Hepatocyte (in vitro differentiated cells): ENCODE results near the gene CD82. TPM values are rescaled to one million over a fixed set of nuclear protein-coding genes. Genes with fewer than 3 reads are reported as not detected.

Experiments used
- DNase-seq: peaks from one replicate; pipeline ENCODE4 v3.0.0-alpha.2; 2016; ENCODE audit warnings: low spot score
- H2AFZ ChIP-seq: fragments of 200-600 bp; sonication (generic); 2 replicates; pipeline ENCODE4 v1.6.0; 2016; ENCODE audit warnings: antibody characterized with exemption, mild to moderate bottlenecking
- H3K27ac ChIP-seq: fragments of 200-600 bp; sonication (generic); 2 replicates; pipeline ENCODE4 v1.5.1; 2016; ENCODE audit warnings: mild to moderate bottlenecking
- H3K27me3 ChIP-seq: fragments of 200-600 bp; sonication (generic); 2 replicates; pipeline ENCODE4 v1.6.1; 2016
- H3K36me3 ChIP-seq: fragments of 200-600 bp; sonication (generic); replicated peaks from 2 replicates; pipeline ENCODE4 v1.5.1; 2016; ENCODE audit warnings: low read depth; ENCODE audit not compliant: insufficient read depth
- H3K4me1 ChIP-seq: fragments of 200-600 bp; sonication (generic); 2 replicates; pipeline ENCODE4 v1.5.1; 2016; ENCODE audit warnings: mild to moderate bottlenecking, moderate library complexity; ENCODE audit not compliant: insufficient read depth
- H3K4me2 ChIP-seq: fragments of 200-600 bp; sonication (generic); 2 replicates; pipeline ENCODE4 v1.6.0; 2016
- H3K4me3 ChIP-seq: fragments of 200-600 bp; sonication (generic); 2 replicates; pipeline ENCODE4 v1.5.1; 2016; ENCODE audit warnings: mild to moderate bottlenecking
- H3K79me2 ChIP-seq: fragments of 200-600 bp; sonication (generic); 2 replicates; pipeline ENCODE4 v1.6.0; 2017; ENCODE audit warnings: mild to moderate bottlenecking
- H3K9me2 ChIP-seq: fragments of 200-600 bp; sonication (generic); replicated peaks from 2 replicates; pipeline ENCODE4 v1.6.0; 2017; ENCODE audit warnings: mild to moderate bottlenecking; ENCODE audit not compliant: insufficient read depth
- H3K9me3 ChIP-seq: fragments of 200-600 bp; sonication (generic); 2 replicates; pipeline ENCODE4 v1.5.1; 2016; ENCODE audit warnings: low read depth, mild to moderate bottlenecking
- H4K20me1 ChIP-seq: fragments of 200-600 bp; sonication (generic); 2 replicates; pipeline ENCODE4 v1.6.0; 2016; ENCODE audit warnings: mild to moderate bottlenecking; ENCODE audit not compliant: insufficient read depth, poor library complexity, severe bottlenecking
- EZH2 ChIP-seq: fragments of 200-600 bp; sonication (generic); IDR thresholded peaks from 2 replicates; pipeline ENCODE4 v1.6.1; 2016; ENCODE audit warnings: antibody characterized with exemption, mild to moderate bottlenecking, borderline replicate concordance
- EZH2phosphoT487 ChIP-seq: fragments of 200-600 bp; sonication (generic); IDR thresholded peaks from one replicate; pipeline ENCODE4 v1.6.1; 2018; ENCODE audit warnings: antibody characterized with exemption, mild to moderate bottlenecking, low read depth, moderate library complexity; ENCODE audit not compliant: unreplicated experiment, severe bottlenecking
- WGBS: methylation state at CpG from one replicate; pipeline ENCODE4 v1.1.6; 2016; ENCODE audit warnings: low lambda C conversion rate; ENCODE audit errors: missing lambda C conversion rate; 5-methylcytosine and 5-hydroxymethylcytosine counted together
- polyA plus RNA-seq: library from polyadenylated mRNA; unstranded; fragments of >200 nt; fragmentation: Nextera tagmentation; extraction: Ambion mirVana; gene quantifications from 2 replicates; pipeline ENCODE4 v1.2.1, GENCODE V29; 2016
- total RNA-seq: library from RNA; depleted of rRNA; stranded (reverse); fragments of >200 nt; gene quantifications from 2 replicates; pipeline ENCODE4 v1.2.3, GENCODE V29; 2014
- TF ChIP-seq, protein P1 (sequence below): fragments of 200-600 bp; sonication (generic); IDR thresholded peaks from 2 replicates; pipeline ENCODE4 v1.5.1; 2016; ENCODE audit warnings: antibody characterized with exemption, mild to moderate bottlenecking; ENCODE audit not compliant: poor library complexity

The CD82 gene
- total and polyA plus RNA-seq, 2 experiments from 2014 or later: 38.7 to 157 TPM

- H3K36me3 ChIP-seq: no peaks in the 10 kb centered on the region
- H3K9me2 ChIP-seq: no peaks in the 10 kb centered on the region
- WGBS: 61% methylated on average over 4 of the region's 4 CpGs
- no peaks in the 10 kb centered on the region for H3K27me3 ChIP-seq
- no peaks in the 10 kb centered on the region for H3K79me2 ChIP-seq
- DNase-seq: peak; percentile 2
- H3K27ac ChIP-seq: no peak overlapping the region
- peaks cover 12% of the 10 kb centered on the region for H3K4me1 ChIP-seq
- no peak overlapping the region for H3K4me3 ChIP-seq
- H4K20me1 ChIP-seq: no peaks in the 10 kb centered on the region
- TF ChIP-seq EZH2 (no peak), EZH2phosphoT487 (no peak)
- TF ChIP-seq, protein P1, sequence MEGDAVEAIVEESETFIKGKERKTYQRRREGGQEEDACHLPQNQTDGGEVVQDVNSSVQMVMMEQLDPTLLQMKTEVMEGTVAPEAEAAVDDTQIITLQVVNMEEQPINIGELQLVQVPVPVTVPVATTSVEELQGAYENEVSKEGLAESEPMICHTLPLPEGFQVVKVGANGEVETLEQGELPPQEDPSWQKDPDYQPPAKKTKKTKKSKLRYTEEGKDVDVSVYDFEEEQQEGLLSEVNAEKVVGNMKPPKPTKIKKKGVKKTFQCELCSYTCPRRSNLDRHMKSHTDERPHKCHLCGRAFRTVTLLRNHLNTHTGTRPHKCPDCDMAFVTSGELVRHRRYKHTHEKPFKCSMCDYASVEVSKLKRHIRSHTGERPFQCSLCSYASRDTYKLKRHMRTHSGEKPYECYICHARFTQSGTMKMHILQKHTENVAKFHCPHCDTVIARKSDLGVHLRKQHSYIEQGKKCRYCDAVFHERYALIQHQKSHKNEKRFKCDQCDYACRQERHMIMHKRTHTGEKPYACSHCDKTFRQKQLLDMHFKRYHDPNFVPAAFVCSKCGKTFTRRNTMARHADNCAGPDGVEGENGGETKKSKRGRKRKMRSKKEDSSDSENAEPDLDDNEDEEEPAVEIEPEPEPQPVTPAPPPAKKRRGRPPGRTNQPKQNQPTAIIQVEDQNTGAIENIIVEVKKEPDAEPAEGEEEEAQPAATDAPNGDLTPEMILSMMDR: no peak
- no peaks in the 10 kb centered on the region for H3K9me3 ChIP-seq
- no peak overlapping the region for H3K4me2 ChIP-seq
- no peak overlapping the region for H2AFZ ChIP-seq
Observed at GRCh38 chr11:44627165-44627789, 61.8 kb downstream of the CD82 start.

DNA sequence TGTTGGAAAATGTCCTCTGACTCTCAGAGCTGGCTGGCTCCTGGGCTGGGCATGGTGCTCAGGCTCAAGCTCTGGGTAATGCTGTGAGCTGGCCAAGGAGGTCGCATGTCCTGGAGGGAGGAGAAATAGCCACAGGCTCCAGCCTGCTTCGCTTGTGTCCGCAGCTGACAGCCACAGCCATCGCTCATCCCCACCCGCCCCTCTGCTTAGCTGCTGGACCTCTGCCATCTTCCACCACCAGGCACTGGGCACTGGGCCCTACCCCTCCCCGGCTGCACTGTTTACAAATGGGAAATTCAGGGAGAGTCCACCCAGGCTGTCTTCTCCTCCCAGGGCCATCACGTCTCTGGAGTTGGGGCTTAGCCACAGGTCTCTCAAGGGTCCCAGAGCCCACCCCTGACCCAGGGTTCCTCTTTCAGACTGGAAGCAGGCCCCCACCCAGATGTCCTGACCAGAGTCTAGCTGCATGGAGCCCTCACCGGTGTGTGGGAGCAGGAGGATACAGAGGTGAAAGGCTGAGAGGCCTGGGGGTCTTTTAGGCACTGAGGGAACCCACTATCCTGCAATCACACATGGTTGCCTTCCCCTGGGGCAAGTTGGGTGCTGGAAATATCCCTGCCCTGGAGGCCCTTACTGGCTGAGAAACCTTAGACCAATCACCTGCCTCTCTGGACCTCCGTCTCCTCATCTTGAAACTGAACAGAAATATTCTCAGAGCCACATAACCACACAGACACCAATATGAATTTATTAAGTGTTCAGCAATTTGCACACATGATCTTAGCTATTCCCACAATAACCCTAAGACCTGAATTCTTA is 62.7 kb downstream of the CD82 start:
- DNase-seq: peak; percentile 79
- H3K27ac ChIP-seq: peak overlapping the region; percentile 23

GRCh38 chr11:44628730-44629700 is 63.6 kb downstream of the CD82 start:
- peak; percentile 2 for DNase-seq

More for the DNA sequence above, 62.7 kb downstream of the CD82 start:
- H3K79me2 ChIP-seq: no peaks in the 10 kb centered on the region
- H3K9me2 ChIP-seq: no peaks in the 10 kb centered on the region
- H4K20me1 ChIP-seq: no peaks in the 10 kb centered on the region
- WGBS: 46% methylated on average over 7 of the region's 9 CpGs
- H3K4me2 ChIP-seq: peak overlapping the region; percentile 48
- no peak overlapping the region for H2AFZ ChIP-seq
- H3K27me3 ChIP-seq: no peaks in the 10 kb centered on the region
- H3K4me1 ChIP-seq: peaks cover 12% of the 10 kb centered on the region
- no peaks in the 10 kb centered on the region for H3K9me3 ChIP-seq
- TF ChIP-seq, protein P1: no peak
- TF ChIP-seq EZH2: no peak
- no peak for TF ChIP-seq EZH2phosphoT487
- H3K36me3 ChIP-seq: no peaks in the 10 kb centered on the region
- no peak overlapping the region for H3K4me3 ChIP-seq

More at GRCh38 chr11:44628730-44629700, 63.6 kb downstream of the CD82 start:
- Histone ChIP-seq H3K27ac (no peak overlapping the region), H3K4me1 (peaks cover 12% of the 10 kb centered on the region), H3K27me3 (no peaks in the 10 kb centered on the region), H3K9me3 (no peaks in the 10 kb centered on the region), H2AFZ (no peak overlapping the region), H4K20me1 (no peaks in the 10 kb centered on the region), H3K4me3 (no peak overlapping the region), H3K4me2 (no peak overlapping the region), H3K36me3 (no peaks in the 10 kb centered on the region), H3K79me2 (no peaks in the 10 kb centered on the region), H3K9me2 (no peaks in the 10 kb centered on the region)
- WGBS: 85% methylated on average over 14 of the region's 14 CpGs
- TF ChIP-seq, protein P1: no peak
- no peak for TF ChIP-seq EZH2
- no peak for TF ChIP-seq EZH2phosphoT487
